AG08396 (cell line): ENCODE data around the gene RIPK4.

Experiments
- DNase-seq: peaks from one replicate; pipeline ENCODE4 v3.0.0; 2012; ENCODE audit warnings: low spot score, mixed read lengths

RIPK4 gene

GRCh38 chr21:41769111-41769510 lies 2.3 kb upstream of the RIPK4 start:
- DNase-seq, result no peak

- DNase-seq, result peak; percentile 60
These were observed 1.7 kb upstream of the RIPK4 start for GRCh38 chr21:41768437-41769042.

- no peak for DNase-seq
These were observed 969 bp upstream of the RIPK4 start for GRCh38 chr21:41767606-41768436.

GRCh38 chr21:41765973-41766882 lies 624 bp downstream of the RIPK4 start:
- no peak for DNase-seq

- DNase-seq, result no peak
These were observed 1.4 kb downstream of the RIPK4 start for GRCh38 chr21:41765420-41765821.

GRCh38 chr21:41764558-41765419 lies 2.1 kb downstream of the RIPK4 start:
- DNase-seq, result no peak

- no peak for DNase-seq
These were observed 2.9 kb downstream of the RIPK4 start for GRCh38 chr21:41763996-41764395.

GRCh38 chr21:41763398-41763931 lies 3.4 kb downstream of the RIPK4 start:
- DNase-seq, result no peak

- DNase-seq, result no peak
These were observed 4.1 kb downstream of the RIPK4 start for GRCh38 chr21:41762753-41763152.

GRCh38 chr21:41761934-41762635 lies 4.8 kb downstream of the RIPK4 start:
- DNase-seq, result no peak

GRCh38 chr21:41761211-41761933 lies 5.5 kb downstream of the RIPK4 start:
- no peak for DNase-seq

GRCh38 chr21:41760411-41760810 lies 6.4 kb downstream of the RIPK4 start:
- DNase-seq, result no peak

- no peak for DNase-seq
These were observed 6.9 kb downstream of the RIPK4 start for GRCh38 chr21:41759926-41760325.

- DNase-seq, result no peak
These were observed 7.5 kb downstream of the RIPK4 start for GRCh38 chr21:41759214-41759840.

- no peak for DNase-seq
These were observed 8.3 kb downstream of the RIPK4 start for GRCh38 chr21:41758550-41758949.

- no peak for DNase-seq
These were observed 10.7 kb downstream of the RIPK4 start for GRCh38 chr21:41755934-41756773.

- no peak for DNase-seq
These were observed 11.5 kb downstream of the RIPK4 start for GRCh38 chr21:41755258-41755933.

GRCh38 chr21:41754479-41754891 lies 12.4 kb downstream of the RIPK4 start:
- no peak for DNase-seq
